ENCODE results near the gene ERG.

ERG gene

DNA sequence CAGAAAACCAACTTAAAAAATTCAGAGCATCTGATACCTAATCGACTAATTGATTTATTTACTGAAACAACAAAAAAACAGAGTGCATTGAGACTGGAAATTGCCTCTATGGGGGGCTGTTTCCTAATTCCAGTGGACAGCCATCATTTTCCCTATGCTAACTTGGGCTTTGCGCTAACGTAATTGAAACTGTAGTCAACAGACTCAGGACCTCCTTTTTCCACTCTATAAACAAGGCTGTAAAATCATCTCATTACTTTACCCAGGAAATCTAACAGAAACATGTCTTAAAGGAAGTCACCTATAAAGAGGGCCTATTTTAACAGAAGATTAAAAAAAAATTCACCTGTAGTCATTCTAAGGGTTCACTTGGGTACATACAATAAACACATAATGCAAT, 2.1 kb downstream of the ERG start:
- DNase-seq = no peak

- no peak for DNase-seq
These were observed 2.6 kb downstream of the ERG start for GRCh38 chr21:38495696-38496095.

GRCh38 chr21:38495242-38495641, 3.0 kb downstream of the ERG start:
- DNase-seq = no peak

DNA sequence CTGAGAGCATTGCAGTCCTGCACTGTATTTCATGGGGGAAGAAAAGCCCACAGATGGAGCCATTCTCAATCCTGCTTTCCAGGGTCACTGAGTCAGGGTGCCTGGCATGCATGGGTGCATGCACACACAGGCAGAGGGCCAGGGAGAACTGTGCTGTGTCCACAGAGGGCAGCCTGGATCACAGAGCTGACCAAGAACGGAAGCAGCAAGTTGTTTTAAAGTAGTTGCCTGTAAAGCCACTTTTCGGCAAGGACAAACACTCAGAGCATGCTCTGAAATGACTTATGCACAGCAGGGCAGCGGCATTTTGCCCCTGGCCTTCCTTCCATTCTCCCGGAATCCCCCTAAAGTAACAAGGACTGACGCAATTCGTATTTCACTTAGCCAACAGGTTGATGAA, 3.6 kb downstream of the ERG start:
- DNase-seq = peak; percentile 4

GRCh38 chr21:38494251-38494642, 4.0 kb downstream of the ERG start:
- DNase-seq = no peak

GRCh38 chr21:38493549-38494250, 4.6 kb downstream of the ERG start:
- DNase-seq = no peak

DNA sequence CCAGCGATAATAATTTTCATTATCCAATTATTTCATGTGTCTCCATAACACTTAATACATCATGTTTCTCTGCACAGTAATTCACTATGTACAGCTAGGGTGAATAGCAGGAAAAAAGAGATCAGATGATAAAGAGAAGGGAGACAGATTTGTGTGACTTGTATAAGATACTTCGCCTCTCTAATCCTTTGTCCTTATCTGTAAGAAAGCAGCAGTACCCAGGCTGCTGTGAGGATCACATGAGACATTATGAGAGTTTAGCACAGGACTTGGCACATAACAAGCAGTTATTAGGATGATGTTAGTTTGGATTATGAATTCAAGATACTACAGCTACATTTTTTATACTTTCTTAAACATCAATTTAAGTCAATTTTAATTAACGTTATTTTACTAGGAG, 6.3 kb downstream of the ERG start:
- no peak for DNase-seq

DNA sequence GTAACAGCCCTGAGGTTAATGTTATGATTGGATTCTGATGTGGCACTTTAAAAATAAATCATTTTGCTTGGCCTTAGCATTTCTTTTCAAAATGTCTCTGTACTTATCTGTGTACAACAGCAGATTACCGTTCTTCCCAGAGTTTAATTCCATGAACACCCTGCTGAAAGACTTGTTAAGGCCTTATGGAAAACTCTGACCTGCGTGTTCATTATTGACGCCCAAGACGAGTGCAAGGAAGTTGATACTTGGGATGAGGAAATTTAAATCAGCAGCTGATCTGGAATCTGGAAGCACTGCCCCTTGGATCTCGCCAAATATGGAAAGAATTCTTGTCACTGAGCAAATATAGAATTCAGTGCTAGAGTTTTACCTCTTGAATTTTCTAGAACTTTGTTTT, 6.7 kb downstream of the ERG start:
- DNase-seq = no peak

DNA sequence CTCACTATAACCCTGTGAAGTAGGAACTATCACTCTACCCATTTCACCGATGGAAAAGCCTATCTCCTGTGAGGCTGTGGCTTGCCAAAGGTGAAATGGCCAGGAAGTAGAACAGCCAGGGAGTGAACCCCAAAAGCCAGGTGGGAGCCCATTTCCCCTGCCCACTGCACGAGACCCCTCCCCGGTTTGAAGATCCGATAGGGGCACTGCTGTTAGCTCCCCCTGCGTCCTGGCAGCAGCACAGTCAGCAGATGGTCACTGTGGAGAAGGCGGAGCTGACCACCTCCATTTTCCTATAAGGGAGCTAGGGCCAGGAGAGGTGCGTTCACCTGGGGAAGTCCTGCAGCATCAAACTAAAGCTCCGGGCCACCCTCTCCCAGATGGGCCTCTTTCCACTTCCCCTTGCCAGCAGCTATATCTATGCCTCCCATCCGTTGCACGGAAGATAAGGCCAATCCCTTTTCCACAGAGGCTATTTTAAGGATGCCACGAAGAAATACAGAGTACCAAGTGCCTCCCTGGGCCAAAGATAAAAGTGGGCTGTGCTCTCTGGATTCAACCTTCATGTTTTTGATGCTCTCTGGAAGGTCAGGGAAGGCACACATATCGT, 7.8 kb downstream of the ERG start:
- DNase-seq = no peak

DNA sequence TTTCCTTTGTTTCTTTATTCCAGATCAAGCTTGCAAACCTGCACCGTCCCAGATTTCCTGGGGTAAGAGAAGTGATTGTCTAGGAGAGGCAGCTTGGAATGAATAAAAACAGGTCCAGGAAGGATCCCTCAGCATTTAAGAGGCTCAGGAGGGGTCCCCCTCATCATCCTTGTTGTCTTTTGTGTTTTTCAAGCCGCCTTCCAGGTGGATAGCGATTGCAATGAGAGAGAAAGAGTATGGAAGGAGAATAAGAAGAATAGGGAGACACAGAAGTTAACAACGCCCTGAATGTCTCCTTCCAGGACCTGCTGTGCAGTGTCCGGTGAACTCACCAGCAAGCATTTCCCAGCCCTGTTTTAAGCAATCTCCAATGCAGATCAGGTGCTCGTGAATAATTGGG, 8.5 kb downstream of the ERG start:
- DNase-seq = no peak

DNA sequence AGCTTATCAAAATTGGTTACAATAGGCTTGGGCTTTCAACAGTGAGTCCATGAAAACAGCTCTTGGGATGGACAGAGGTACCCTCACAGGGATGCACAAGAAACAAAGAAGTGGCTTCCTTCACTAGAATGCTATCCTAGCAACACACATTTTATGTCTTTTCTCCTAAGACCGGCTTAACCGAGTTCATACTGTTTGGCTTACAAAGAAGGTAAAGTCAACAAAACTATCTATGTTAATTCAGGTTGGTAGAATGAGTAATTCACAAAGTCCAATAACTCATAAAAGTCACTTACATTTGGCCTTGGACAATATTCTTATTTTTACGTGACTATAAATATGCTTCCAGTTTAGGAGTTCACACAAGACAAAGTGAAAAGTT, 9.0 kb downstream of the ERG start:
- DNase-seq = no peak

- no peak for DNase-seq
These were observed 9.5 kb downstream of the ERG start for GRCh38 chr21:38488640-38489270.

DNA sequence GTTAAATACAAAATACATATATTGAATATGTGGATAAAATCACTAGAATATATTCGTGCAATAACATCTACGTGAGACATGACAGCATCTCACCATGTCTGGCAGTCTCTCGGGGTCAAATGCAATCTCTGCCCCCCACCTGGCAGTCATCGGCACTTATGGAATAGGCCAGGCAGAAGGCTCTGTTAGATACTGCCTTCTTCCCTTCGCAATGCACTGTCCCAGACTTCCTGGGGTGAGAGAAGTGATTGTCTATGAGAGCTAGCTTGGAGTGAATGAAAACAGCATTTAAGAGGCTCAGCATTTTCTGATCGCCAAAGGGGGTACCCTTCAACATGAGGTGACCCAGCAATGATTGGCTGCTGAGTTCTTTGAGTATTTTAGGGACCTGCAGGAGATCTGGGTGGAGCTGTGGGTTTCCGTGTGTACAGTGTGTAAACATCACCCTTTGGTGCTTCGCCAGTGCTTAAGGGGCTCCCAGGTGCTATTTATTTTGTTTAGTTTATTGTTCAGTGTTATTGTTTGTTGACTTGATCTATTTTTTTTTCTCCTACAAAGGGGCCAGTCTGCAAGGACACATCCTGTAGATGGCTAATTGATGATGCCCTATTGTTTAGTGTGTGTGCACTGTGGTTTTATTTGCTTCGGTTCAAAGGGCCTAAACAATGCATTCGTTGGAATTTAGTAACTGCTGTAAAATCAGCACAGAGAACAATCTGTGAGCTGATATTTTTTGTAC, 10.2 kb downstream of the ERG start:
- no peak for DNase-seq

DNA sequence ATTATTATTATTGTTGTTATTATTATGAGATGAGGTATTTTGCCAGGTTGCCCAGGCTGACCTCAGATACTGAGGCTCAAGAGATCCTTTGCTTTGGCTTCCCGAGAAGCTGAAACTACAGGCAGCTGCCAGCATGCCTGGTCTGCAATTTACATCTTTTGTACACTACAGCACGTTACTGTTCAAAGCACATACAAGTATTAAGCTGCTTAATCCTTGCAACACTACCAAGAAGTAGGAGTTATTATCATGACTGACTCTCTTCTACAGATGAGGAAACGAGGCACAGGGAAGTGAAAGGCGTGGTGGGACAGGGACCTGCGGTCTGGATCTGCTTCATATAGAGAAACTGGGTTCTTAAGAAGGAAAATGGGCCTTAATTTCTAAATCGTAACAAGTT, 11.6 kb downstream of the ERG start:
- no peak for DNase-seq

- no peak for DNase-seq
These were observed 12.1 kb downstream of the ERG start for GRCh38 chr21:38486221-38486620.

DNA sequence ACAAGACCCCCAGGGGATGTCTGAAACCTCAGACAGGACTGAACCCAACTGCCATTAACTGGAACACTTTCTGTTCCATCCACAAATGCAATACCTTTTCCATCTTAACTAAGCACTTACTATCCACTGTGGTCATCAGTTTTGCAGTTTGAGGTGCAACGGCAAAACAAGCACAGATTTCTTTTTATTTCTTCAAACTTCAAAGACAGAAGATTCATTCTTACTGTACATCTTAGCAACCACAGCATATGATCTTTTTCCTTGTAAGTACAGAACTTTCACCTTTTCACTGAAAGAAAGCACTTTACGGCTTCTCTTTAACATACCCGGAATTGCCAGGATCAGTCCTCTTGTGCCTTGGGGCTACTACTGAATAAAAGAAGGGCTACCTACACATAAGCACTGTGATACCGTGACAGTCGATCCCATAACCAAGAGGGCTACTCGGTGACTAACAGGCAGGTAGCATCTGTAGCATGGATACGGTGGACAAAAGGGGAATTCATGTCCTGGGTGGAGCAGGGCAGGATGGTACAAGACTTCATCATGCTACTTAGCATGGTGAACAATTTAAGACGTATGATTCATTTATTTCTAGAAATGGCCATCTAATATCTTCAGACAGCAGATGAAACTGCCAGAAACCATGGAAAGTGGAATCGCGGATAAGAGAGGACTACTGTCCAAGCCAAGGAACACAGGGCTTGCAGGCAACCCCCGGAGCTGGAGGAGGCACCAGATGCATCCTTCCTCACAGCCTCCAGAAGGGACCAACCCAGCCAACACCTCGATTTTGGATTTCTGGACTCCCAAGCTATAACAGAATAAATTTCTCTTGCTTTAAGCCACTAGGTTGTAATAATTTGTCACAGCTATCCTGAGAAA, 18.4 kb downstream of the ERG start:
- DNase-seq = no peak

- DNase-seq = no peak
These were observed 19.5 kb downstream of the ERG start for GRCh38 chr21:38478782-38479181.

DNA sequence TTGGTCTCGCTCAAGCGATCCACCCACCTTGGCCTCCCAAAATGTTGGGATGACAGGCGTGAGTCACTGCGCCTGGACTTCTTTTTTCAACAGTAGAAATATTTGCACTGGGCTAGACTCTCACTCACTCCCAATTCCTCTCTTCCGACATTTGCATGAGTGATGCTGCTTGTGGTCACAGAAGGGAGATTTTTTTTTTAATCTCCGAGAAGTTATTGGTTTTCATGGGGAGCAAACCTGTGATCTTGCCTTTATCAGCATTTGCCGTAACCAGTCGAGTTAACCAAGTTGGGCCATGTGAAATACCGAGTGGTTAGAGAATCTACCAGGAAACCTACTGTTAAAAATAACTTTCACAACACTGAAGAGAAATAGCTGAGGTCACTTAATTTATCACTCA, 21.1 kb downstream of the ERG start:
- DNase-seq = no peak

GRCh38 chr21:38476385-38476784, 21.9 kb downstream of the ERG start:
- DNase-seq = no peak

DNA sequence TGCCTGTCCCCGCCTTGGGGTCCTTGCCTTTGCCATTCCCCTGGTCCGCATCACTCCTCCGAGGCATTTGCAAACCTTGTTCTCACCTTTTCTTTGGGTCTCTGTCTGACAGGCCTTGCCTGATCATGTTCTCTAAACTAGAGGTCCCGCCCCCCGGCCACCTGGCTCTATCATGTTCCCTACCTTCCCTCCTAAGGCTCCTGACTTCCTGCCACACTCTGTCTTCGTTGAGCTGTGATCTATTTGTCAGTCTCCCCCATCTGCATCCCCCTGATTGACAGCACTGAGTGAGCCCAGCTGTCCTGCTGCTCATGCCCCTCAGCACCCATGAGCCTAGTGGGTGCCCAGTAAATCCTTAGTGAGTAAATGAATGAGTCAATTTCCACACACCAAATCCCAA, 22.8 kb downstream of the ERG start:
- no peak for DNase-seq

DNA sequence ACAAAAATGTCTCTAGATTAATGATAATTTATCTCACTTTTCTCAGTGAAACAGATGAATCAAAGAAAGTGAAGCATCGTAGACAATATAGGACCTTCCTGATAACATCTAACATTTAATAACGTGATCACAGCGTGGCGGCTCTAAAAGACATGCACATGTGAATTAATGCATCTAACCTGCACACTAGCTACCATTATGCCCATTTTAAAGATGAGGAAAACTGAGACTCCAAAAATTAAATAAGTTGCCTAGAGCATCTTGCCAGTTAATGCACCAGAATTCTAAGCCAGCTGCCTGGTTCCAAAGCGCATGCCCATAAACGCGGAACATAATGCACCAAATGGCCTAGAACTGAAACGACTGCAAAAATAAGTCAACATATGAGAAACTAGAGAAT, 23.5 kb downstream of the ERG start:
- DNase-seq = no peak

GRCh38 chr21:38474124-38474523, 24.2 kb downstream of the ERG start:
- no peak for DNase-seq

Measured in CD4-positive, alpha-beta T cell treated with Interferon gamma for 1 hour (primary cell).